CD4-positive, alpha-beta T cell treated with Interleukin-2 at 100 ng/mL for 4 hours (primary cell): ENCODE results near the gene GALM.

ENCODE experiments used
- DNase-seq: peaks from one replicate; pipeline ENCODE4 v3.0.0-alpha.2; 2020; ENCODE audit warnings: low spot score

GALM gene

DNA sequence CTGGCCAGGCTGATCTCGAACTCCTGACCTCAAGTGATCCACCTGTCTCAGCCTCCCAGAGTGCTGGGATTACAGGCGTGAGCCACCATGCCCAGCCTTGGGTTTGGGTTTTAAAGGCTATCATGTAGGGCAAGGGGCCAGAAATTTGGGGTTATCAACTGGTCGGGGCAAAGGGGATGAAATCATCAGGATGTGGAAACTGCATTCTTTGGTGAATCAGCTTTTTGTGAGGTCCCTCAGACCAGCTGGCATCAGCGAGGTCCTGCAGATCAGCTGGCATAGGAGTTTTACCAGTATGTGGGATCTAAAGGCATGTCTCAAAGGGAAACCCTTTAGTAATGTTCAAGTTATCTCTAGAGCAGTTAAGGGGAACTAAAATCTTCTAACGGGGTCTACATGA is 105.7 kb downstream of the GALM start:
- no peak for DNase-seq

DNA sequence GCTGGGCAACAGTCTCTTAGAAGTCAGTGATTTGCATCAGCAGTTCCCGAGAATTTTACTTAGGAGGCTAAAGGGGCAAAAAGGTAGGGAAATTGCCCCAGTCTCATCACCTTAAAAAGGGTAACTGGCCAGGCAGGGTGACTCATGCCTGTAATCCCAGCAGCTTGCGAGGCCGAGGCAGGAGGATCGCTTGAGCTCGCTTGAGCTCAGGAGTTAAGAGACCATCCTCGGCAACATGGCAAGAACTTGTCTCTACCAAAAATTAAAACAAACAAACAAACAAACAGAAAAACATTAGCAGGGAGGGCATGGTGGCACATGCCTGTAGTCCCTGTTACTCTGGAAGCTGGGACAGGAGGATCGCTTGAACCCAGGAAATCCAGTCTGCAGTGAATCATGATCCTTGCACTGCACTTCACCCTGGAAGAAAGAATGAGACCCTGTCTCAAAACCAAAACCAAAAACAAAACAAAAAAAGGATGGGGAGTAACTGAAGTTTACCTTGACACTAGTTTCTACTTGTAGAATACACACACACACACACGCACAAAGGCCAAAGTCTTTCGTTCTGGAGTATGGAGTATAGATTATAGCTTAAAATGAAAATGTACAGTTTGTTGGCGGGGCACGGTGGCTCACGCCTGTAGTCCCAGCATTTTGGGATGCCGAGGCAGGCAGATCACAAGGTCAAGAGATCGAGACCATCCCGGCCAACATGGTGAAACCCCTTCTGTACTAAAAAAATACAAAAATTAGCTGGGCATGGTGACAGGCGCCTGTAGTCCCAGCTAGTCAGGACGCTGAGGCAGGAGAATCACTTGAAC is 109.4 kb downstream of the GALM start:
- no peak for DNase-seq

DNA sequence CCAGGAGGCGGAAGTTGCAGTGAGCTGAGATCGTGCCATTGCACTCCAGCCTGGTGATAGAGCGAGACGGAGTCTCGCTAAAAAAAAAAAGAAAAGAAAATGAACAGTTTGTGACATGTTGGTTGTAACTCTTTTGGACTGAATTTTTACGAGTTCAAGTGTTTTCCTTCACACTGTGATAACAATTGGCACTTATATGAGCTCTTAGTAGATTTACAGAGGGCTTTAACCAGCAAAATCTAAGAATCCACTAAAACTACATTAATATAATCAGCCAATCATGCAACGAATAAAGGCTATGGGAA is 110.0 kb downstream of the GALM start:
- no peak for DNase-seq

DNA sequence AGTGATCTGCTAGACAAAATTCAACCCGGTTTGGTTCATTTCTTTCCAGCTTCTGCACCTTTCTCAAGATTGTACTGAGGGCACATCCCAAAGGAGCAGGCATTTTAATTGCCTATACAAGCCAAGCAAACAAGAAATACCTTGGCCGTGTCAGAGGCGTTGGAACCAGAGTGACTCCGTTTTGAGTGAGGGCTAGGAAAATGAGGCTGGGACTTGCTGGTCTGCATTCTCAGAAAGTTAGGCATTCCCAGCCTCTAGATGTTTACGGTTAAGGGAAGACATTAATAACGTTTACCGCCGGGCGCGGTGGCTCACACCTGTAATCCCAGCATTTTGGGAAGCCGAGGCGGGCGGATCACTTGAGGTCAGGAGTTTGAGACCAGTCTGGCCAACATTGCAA is 110.6 kb downstream of the GALM start:
- no peak for DNase-seq

DNA sequence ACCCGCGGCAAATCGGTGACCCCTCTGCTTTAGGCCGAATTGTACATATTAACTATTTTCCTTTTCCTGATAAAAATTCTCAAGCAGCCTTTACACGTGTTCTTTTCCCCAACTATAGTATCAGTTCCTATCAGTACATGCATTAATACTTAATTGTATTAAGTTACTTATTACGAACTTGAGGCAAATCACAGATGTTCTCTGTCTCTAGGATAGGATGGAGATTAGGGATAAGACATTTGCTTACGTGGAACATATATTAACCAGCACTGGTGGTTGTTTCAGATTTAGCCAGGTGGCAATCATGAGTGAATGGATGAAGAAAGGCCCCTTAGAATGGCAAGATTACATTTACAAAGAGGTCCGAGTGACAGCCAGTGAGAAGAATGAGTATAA is 112.8 kb downstream of the GALM start:
- no peak for DNase-seq

DNA sequence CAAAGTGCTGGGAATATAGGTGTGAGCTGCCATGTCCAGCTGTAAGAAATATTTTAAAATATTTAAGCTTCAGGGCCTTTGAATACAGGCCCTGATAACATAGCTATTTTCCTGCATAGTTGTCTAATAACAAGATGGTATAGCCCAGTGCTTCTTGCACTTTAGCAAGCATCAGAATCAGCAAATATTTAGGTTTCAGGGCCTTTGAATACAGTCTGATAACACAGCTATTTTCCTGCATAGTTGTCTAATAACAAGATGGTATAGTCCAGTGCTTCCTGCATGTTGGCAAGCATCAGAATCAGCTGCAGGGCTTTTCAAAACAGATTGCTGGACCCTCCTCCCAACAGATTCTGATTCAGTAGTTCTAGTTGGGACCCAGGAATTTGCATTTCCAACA is 117.7 kb downstream of the GALM start:
- no peak for DNase-seq
